ENCODE results near the gene ZNF503.

ZNF503 gene
- 2.2 to 20.0 (median 8.0) reads per million in 17 experiments for total RNA-seq

- DNase-seq, result peak; percentile 93 to 97 (median 96)
Observed at GRCh38 chr10:75401569-75402485, at the start of gene ZNF503. Gene ZNF503, minus strand, starts transcription at chr10:75401764. Its CDS starts 345 bp downstream, at chr10:75401419.

GRCh38 chr10:75450644-75451640 is 49.4 kb upstream of the ZNF503 start:
- no peak for DNase-seq

GRCh38 chr10:75450075-75450445 is 48.5 kb upstream of the ZNF503 start:
- DNase-seq, result no peak

- DNase-seq, result no peak
Observed at GRCh38 chr10:75449382-75450074, 48.0 kb upstream of the ZNF503 start.

GRCh38 chr10:75448166-75448565 is 46.6 kb upstream of the ZNF503 start:
- no peak for DNase-seq

- DNase-seq, result no peak
Observed at GRCh38 chr10:75446508-75446907, 44.9 kb upstream of the ZNF503 start.

- DNase-seq, result no peak
Observed at GRCh38 chr10:75444781-75445386, 43.3 kb upstream of the ZNF503 start.

- no peak for DNase-seq
Observed at GRCh38 chr10:75443362-75443761, 41.8 kb upstream of the ZNF503 start.

- DNase-seq, result no peak
Observed at GRCh38 chr10:75441682-75442081, 40.1 kb upstream of the ZNF503 start.

GRCh38 chr10:75441196-75441595 is 39.6 kb upstream of the ZNF503 start:
- no peak for DNase-seq

- DNase-seq, result no peak
Observed at GRCh38 chr10:75440271-75440793, 38.8 kb upstream of the ZNF503 start.

- no peak for DNase-seq
Observed at GRCh38 chr10:75439811-75440210, 38.2 kb upstream of the ZNF503 start.

GRCh38 chr10:75438275-75438674 is 36.7 kb upstream of the ZNF503 start:
- no peak for DNase-seq

- DNase-seq, result no peak
Observed at GRCh38 chr10:75437693-75438092, 36.1 kb upstream of the ZNF503 start.

GRCh38 chr10:75436896-75437295 is 35.3 kb upstream of the ZNF503 start:
- no peak for DNase-seq

- no peak for DNase-seq
Observed at GRCh38 chr10:75435291-75435690, 33.7 kb upstream of the ZNF503 start.

- DNase-seq, result peak; percentile 22 to 51 (median 40)
Observed at GRCh38 chr10:75434291-75434690, 32.7 kb upstream of the ZNF503 start.

GRCh38 chr10:75433216-75433615 is 31.7 kb upstream of the ZNF503 start:
- no peak for DNase-seq

- DNase-seq, result no peak
Observed at GRCh38 chr10:75432763-75433162, 31.2 kb upstream of the ZNF503 start.

GRCh38 chr10:75432176-75432575 is 30.6 kb upstream of the ZNF503 start:
- DNase-seq, result peak in 1 of 4 experiments; percentile 10
